CD4-positive, alpha-beta T cell treated with Interleukin-6 at 100 ng/mL for 8 hours (primary cell): ENCODE data around the gene LIPG.

ENCODE experiments used
- DNase-seq: peaks from one replicate; pipeline ENCODE4 v3.0.0-alpha.2; 2020; ENCODE audit warnings: mixed read lengths, low spot score

LIPG gene

GRCh38 chr18:49612515-49613033 is 50.7 kb downstream of the LIPG start:
- DNase-seq: no peak

- no peak for DNase-seq
These were observed 51.3 kb downstream of the LIPG start for GRCh38 chr18:49613141-49613640.

- DNase-seq: no peak
These were observed 51.8 kb downstream of the LIPG start for GRCh38 chr18:49613641-49614151.

- no peak for DNase-seq
These were observed 54.9 kb downstream of the LIPG start for GRCh38 chr18:49616618-49617328.

GRCh38 chr18:49617329-49617695 is 55.5 kb downstream of the LIPG start:
- DNase-seq: no peak

- no peak for DNase-seq
These were observed 56.0 kb downstream of the LIPG start for GRCh38 chr18:49617865-49618264.

GRCh38 chr18:49618742-49619681 is 57.2 kb downstream of the LIPG start:
- DNase-seq: no peak

GRCh38 chr18:49619801-49620200 is 57.9 kb downstream of the LIPG start:
- DNase-seq: no peak

- no peak for DNase-seq
These were observed 59.4 kb downstream of the LIPG start for GRCh38 chr18:49621301-49621700.

GRCh38 chr18:49621717-49622351 is 60.0 kb downstream of the LIPG start:
- DNase-seq: no peak

GRCh38 chr18:49623571-49623970 is 61.7 kb downstream of the LIPG start:
- no peak for DNase-seq

GRCh38 chr18:49625021-49625691 is 63.3 kb downstream of the LIPG start:
- DNase-seq: no peak

- no peak for DNase-seq
These were observed 65.1 kb downstream of the LIPG start for GRCh38 chr18:49626842-49627467.

- DNase-seq: no peak
These were observed 66.3 kb downstream of the LIPG start for GRCh38 chr18:49628119-49628518.

- no peak for DNase-seq
These were observed 67.3 kb downstream of the LIPG start for GRCh38 chr18:49628881-49629795.

- DNase-seq: no peak
These were observed 68.4 kb downstream of the LIPG start for GRCh38 chr18:49630246-49630699.

GRCh38 chr18:49631146-49631866 is 69.4 kb downstream of the LIPG start:
- no peak for DNase-seq

- DNase-seq: no peak
These were observed 70.7 kb downstream of the LIPG start for GRCh38 chr18:49632588-49632987.

GRCh38 chr18:49638209-49638785 is 76.4 kb downstream of the LIPG start:
- no peak for DNase-seq
